Loucy (cell line): ENCODE measurements around the gene GMEB2.

Experiments used
- H2AFZ ChIP-seq: fragments of 200-600 bp; sonication (generic); 2 replicates; pipeline ENCODE4 v1.6.0; 2016; ENCODE audit warnings: antibody characterized with exemption, mild to moderate bottlenecking, low read length, moderate library complexity
- H3F3A ChIP-seq: fragments of 200-600 bp; 2 replicates; pipeline ENCODE4 v1.6.0; 2016; ENCODE audit warnings: antibody characterized with exemption, low read depth, mild to moderate bottlenecking
- H3K27me3 ChIP-seq: fragments of 200-600 bp; sonication (generic); 2 replicates; pipeline ENCODE4 v1.6.1; 2014; ENCODE audit warnings: low read length, mild to moderate bottlenecking; ENCODE audit not compliant: insufficient read depth, poor library complexity, severe bottlenecking
- H3K36me3 ChIP-seq: fragments of 200-600 bp; sonication (generic); 2 replicates; pipeline ENCODE4 v1.6.1; 2016; ENCODE audit warnings: low read length; ENCODE audit not compliant: insufficient read depth
- H3K4me1 ChIP-seq: fragments of 200-600 bp; sonication (generic); 2 replicates; pipeline ENCODE4 v1.5.1; 2014; ENCODE audit warnings: low read length, mild to moderate bottlenecking; ENCODE audit not compliant: insufficient read depth, poor library complexity, severe bottlenecking
- H3K4me2 ChIP-seq: fragments of 200-600 bp; sonication (generic); 2 replicates; pipeline ENCODE4 v1.6.0; 2014; ENCODE audit warnings: antibody characterized with exemption, low read length, low read depth, mild to moderate bottlenecking; ENCODE audit not compliant: poor library complexity, severe bottlenecking
- H3K4me3 ChIP-seq: fragments of 200-600 bp; sonication (generic); 2 replicates; pipeline ENCODE4 v1.5.1; 2014; ENCODE audit warnings: low read length, mild to moderate bottlenecking, mixed read lengths; ENCODE audit not compliant: poor library complexity, severe bottlenecking
- H3K79me2 ChIP-seq: fragments of 200-600 bp; sonication (generic); 2 replicates; pipeline ENCODE4 v1.6.1; 2014; ENCODE audit warnings: low read length; ENCODE audit not compliant: insufficient read depth
- H3K9ac ChIP-seq: fragments of 200-600 bp; sonication (generic); 2 replicates; pipeline ENCODE4 v1.6.0; 2014; ENCODE audit warnings: mild to moderate bottlenecking, low read depth, low read length, moderate library complexity; ENCODE audit not compliant: poor library complexity, severe bottlenecking
- H3K9me2 ChIP-seq: fragments of 200-600 bp; sonication (generic); replicated peaks from 2 replicates; pipeline ENCODE4 v1.6.1; 2016; ENCODE audit warnings: low read depth, low read length, mixed read lengths
- H3K9me3 ChIP-seq: fragments of 200-600 bp; sonication (generic); 2 replicates; pipeline ENCODE4 v1.6.1; 2014; ENCODE audit warnings: mild to moderate bottlenecking, antibody characterized with exemption, low read length, low read depth; ENCODE audit not compliant: insufficient read depth
- H4K20me1 ChIP-seq: fragments of 200-600 bp; sonication (generic); 2 replicates; pipeline ENCODE4 v1.6.0; 2014; ENCODE audit warnings: antibody characterized with exemption, low read length, mild to moderate bottlenecking; ENCODE audit not compliant: insufficient read depth, poor library complexity, severe bottlenecking
- CTCF ChIP-seq: fragments of 200-600 bp; sonication (generic); conservative IDR thresholded peaks from 2 replicates; pipeline ENCODE4 v1.5.1; 2014; ENCODE audit warnings: mild to moderate bottlenecking, antibody characterized with exemption, low read length
- EZH2phosphoT487 ChIP-seq: fragments of 200-600 bp; IDR thresholded peaks from 2 replicates; pipeline ENCODE4 v1.6.1; 2018; ENCODE audit warnings: antibody characterized with exemption, mild to moderate bottlenecking, moderate library complexity, borderline replicate concordance

GMEB2 gene

GRCh38 chr20:63545814-63546213, 81.1 kb downstream of the GMEB2 start:
- Histone ChIP-seq H3K4me1 (peaks cover 2% of the 10 kb centered on the region), H2AFZ (no peak overlapping the region), H3K9ac (no peak overlapping the region), H3K9me2 (no peaks in the 10 kb centered on the region), H3K4me2 (no peak overlapping the region), H3K36me3 (no peaks in the 10 kb centered on the region), H3K9me3 (no peaks in the 10 kb centered on the region), H3K4me3 (no peak overlapping the region), H3K27me3 (no peaks in the 10 kb centered on the region), H4K20me1 (no peaks in the 10 kb centered on the region), H3F3A (no peaks in the 10 kb centered on the region), H3K79me2 (no peaks in the 10 kb centered on the region)
- TF ChIP-seq CTCF: no peak
- TF ChIP-seq EZH2phosphoT487: no peak

- H3K9me2 ChIP-seq: no peaks in the 10 kb centered on the region
- no peaks in the 10 kb centered on the region for H3F3A ChIP-seq
- H3K27me3 ChIP-seq: no peaks in the 10 kb centered on the region
- no peaks in the 10 kb centered on the region for H4K20me1 ChIP-seq
- H3K36me3 ChIP-seq: no peaks in the 10 kb centered on the region
- H3K9me3 ChIP-seq: no peaks in the 10 kb centered on the region
- H3K4me1 ChIP-seq: no peaks in the 10 kb centered on the region
- H3K79me2 ChIP-seq: no peaks in the 10 kb centered on the region
- no peak overlapping the region for H2AFZ ChIP-seq
- H3K4me2 ChIP-seq: no peak overlapping the region
- H3K9ac ChIP-seq: no peak overlapping the region
- no peak overlapping the region for H3K4me3 ChIP-seq
- TF ChIP-seq CTCF: no peak
Measured at GRCh38 chr20:63544958-63545516, 81.9 kb downstream of the GMEB2 start.

- H3K79me2 ChIP-seq: no peaks in the 10 kb centered on the region
- no peaks in the 10 kb centered on the region for H3F3A ChIP-seq
- no peaks in the 10 kb centered on the region for H3K4me1 ChIP-seq
- no peaks in the 10 kb centered on the region for H3K9me3 ChIP-seq
- no peaks in the 10 kb centered on the region for H4K20me1 ChIP-seq
- TF ChIP-seq CTCF (no peak), EZH2phosphoT487 (no peak)
- H3K9ac ChIP-seq: no peak overlapping the region
- H3K4me3 ChIP-seq: no peak overlapping the region
- H3K36me3 ChIP-seq: no peaks in the 10 kb centered on the region
- no peaks in the 10 kb centered on the region for H3K9me2 ChIP-seq
- no peaks in the 10 kb centered on the region for H3K27me3 ChIP-seq
- no peak overlapping the region for H2AFZ ChIP-seq
- H3K4me2 ChIP-seq: no peak overlapping the region
Measured at GRCh38 chr20:63544241-63544957, 82.5 kb downstream of the GMEB2 start.
